Measurements from ENCODE around the gene CHRNA7. TPM values are rescaled to one million over a fixed set of nuclear protein-coding genes. Genes with fewer than 3 reads are reported as not detected.

The CHRNA7 gene
- total and polyA plus RNA-seq, 9 of the 15 experiments (the other 6 are each of a cell fraction or from before 2014, with no cell fraction given): 0.04 TPM; not detected in 8

DNA sequence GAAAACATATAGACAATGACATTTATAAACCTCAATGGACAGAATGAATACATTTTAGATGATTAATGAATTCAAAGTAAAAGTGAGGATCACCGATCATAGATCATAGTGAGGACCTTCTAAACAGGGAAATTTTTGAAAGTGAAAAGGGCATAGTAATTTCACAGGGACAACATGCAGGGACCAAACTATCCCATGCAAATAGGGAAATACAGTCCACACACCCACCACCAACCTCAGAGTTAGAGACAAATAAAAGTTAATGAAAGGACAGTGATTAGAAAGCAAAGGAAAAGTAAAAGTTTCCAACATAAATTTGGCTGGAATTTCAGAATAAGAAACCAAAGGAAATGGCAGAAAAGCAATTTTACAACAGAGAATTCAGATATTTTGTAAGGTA, 15.4 kb upstream of the CHRNA7 start (continued):
- TF ChIP-seq, protein P1, sequence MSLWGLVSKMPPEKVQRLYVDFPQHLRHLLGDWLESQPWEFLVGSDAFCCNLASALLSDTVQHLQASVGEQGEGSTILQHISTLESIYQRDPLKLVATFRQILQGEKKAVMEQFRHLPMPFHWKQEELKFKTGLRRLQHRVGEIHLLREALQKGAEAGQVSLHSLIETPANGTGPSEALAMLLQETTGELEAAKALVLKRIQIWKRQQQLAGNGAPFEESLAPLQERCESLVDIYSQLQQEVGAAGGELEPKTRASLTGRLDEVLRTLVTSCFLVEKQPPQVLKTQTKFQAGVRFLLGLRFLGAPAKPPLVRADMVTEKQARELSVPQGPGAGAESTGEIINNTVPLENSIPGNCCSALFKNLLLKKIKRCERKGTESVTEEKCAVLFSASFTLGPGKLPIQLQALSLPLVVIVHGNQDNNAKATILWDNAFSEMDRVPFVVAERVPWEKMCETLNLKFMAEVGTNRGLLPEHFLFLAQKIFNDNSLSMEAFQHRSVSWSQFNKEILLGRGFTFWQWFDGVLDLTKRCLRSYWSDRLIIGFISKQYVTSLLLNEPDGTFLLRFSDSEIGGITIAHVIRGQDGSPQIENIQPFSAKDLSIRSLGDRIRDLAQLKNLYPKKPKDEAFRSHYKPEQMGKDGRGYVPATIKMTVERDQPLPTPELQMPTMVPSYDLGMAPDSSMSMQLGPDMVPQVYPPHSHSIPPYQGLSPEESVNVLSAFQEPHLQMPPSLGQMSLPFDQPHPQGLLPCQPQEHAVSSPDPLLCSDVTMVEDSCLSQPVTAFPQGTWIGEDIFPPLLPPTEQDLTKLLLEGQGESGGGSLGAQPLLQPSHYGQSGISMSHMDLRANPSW (CRISPR knock-in tag; IDR thresholded peaks at IDR 0.05): no peak

DNA sequence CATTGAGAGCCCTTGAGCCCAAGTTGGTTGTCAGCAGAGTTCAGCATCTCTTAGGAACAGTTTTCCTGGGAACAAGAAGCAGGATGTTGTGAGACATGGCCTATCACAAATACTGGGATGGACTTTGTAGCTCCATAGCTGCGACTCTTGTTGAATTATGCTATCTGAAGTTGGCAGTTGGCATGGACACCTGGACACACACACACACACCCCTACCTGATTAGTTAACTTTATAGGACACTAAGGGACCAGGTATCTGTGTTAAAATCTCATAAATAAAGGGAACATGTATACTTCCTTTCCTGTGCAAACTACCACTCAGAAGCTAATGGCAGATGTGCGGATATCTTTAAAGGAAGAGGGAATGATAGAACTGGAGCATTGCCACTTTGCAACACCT, 10.2 kb upstream of the CHRNA7 start:
- ChIA-PET POLR2A (no interaction called here), CTCF (ENCODE audit: low intra/inter-chr PET ratio) (no interaction called here)
- ATAC-seq (no peak), FAIRE-seq (no peak), DNase-seq (ENCODE audit: extremely low read depth in 1 of 4, low spot score in 3 of 4) (no peak)
- no peak overlapping the region for H2AFZ ChIP-seq (ENCODE audit: low read depth, low read length)
- intact Hi-C loops (cut with micrococcal nuclease) (no loop called here), in situ Hi-C loops (cut with MboI) (no loop called here)
- no peak overlapping the region for H3K4me3 ChIP-seq
- no peaks in the 10 kb centered on the region for H3K9me1 ChIP-seq (ENCODE audit: control insufficient read depth, insufficient read depth, low read length)
- H3K27me3 ChIP-seq (ENCODE audit: control insufficient read depth in 2 of 2, insufficient read depth in 2 of 2, low read length in 2 of 2): no peaks in the 10 kb centered on the region; a peak in 1 of 5 replicates
- H3K4me2 ChIP-seq (ENCODE audit: insufficient read depth, low read length): no peak overlapping the region
- H3K4me1 ChIP-seq (replicated peaks in 1 of 2; ENCODE audit: control insufficient read depth in 2 of 2, insufficient read depth in 2 of 2, low read length in 2 of 2): no peaks in the 10 kb centered on the region
- no peaks in the 10 kb centered on the region for H4K20me1 ChIP-seq (replicated peaks; ENCODE audit: control insufficient read depth, insufficient read depth, low read length)
- BruUV-seq (replicated peaks): no TSS peak
- no peaks in the 10 kb centered on the region for H3K9me3 ChIP-seq (replicated peaks; ENCODE audit: control insufficient read depth, insufficient read depth, low read depth, low read length)
- no peaks in the 10 kb centered on the region for H3K79me2 ChIP-seq (ENCODE audit: control insufficient read depth, insufficient read depth, low read length)
- no peak overlapping the region for H3K27ac ChIP-seq (ENCODE audit: extremely low read depth, low read depth, low read length)
- H3K36me3 ChIP-seq (ENCODE audit: control insufficient read depth, insufficient read depth, low read length): no peaks in the 10 kb centered on the region
- no peak overlapping the region for H3K9ac ChIP-seq (ENCODE audit: insufficient read depth in 1 of 2, low read depth in 2 of 2, low read length in 2 of 2)
- WGBS (ENCODE audit: insufficient coverage, low coverage, missing lambda C conversion rate): 0% methylated on average over 2 of the region's 2 CpGs
- TF ChIP-seq, protein P2, sequence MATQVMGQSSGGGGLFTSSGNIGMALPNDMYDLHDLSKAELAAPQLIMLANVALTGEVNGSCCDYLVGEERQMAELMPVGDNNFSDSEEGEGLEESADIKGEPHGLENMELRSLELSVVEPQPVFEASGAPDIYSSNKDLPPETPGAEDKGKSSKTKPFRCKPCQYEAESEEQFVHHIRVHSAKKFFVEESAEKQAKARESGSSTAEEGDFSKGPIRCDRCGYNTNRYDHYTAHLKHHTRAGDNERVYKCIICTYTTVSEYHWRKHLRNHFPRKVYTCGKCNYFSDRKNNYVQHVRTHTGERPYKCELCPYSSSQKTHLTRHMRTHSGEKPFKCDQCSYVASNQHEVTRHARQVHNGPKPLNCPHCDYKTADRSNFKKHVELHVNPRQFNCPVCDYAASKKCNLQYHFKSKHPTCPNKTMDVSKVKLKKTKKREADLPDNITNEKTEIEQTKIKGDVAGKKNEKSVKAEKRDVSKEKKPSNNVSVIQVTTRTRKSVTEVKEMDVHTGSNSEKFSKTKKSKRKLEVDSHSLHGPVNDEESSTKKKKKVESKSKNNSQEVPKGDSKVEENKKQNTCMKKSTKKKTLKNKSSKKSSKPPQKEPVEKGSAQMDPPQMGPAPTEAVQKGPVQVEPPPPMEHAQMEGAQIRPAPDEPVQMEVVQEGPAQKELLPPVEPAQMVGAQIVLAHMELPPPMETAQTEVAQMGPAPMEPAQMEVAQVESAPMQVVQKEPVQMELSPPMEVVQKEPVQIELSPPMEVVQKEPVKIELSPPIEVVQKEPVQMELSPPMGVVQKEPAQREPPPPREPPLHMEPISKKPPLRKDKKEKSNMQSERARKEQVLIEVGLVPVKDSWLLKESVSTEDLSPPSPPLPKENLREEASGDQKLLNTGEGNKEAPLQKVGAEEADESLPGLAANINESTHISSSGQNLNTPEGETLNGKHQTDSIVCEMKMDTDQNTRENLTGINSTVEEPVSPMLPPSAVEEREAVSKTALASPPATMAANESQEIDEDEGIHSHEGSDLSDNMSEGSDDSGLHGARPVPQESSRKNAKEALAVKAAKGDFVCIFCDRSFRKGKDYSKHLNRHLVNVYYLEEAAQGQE (IDR thresholded peaks at IDR 0.05; ENCODE audit: borderline replicate concordance): no peak
- TF ChIP-seq, protein P2 (CRISPR knock-in tag; IDR thresholded peaks at IDR 0.05; ENCODE audit: low read depth): no peak
- no peak for TF ChIP-seq NCOA4 (IDR thresholded peaks at IDR 0.05; ENCODE audit: partially characterized antibody)
- TF ChIP-seq SMC3 (conservative IDR thresholded peaks at IDR 0.05; ENCODE audit: insufficient read depth, low read depth, low read length): no peak
- TF ChIP-seq ZNF584 (CRISPR knock-in tag; IDR thresholded peaks at IDR 0.05; ENCODE audit: low read depth): no peak
- TF ChIP-seq ZBTB17 (CRISPR knock-in tag; IDR thresholded peaks at IDR 0.05): no peak
- no peak for TF ChIP-seq CHD2 (IDR thresholded peaks at IDR 0.05; ENCODE audit: low read depth, low read length)
- TF ChIP-seq, protein P3, sequence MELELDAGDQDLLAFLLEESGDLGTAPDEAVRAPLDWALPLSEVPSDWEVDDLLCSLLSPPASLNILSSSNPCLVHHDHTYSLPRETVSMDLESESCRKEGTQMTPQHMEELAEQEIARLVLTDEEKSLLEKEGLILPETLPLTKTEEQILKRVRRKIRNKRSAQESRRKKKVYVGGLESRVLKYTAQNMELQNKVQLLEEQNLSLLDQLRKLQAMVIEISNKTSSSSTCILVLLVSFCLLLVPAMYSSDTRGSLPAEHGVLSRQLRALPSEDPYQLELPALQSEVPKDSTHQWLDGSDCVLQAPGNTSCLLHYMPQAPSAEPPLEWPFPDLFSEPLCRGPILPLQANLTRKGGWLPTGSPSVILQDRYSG (tag; conservative IDR thresholded peaks at IDR 0.05; ENCODE audit: low read depth): no peak
- TF ChIP-seq FOXK2 (conservative IDR thresholded peaks at IDR 0.05 in 1 of 2, IDR thresholded peaks at IDR 0.05 in 1 of 2; ENCODE audit: low read depth in 2 of 2): no peak

Data from K562 (cell line).